HG03280 (cell line): Measurements from ENCODE around the gene SIN3B.
"Not testable (repeated sequence)": the region's sequence is repeated elsewhere in the genome, so short reads cannot be mapped to it uniquely, and the experiment has no call there.

Source experiments
- ATAC-seq: cut with Tn5 transposase; IDR thresholded peaks from one replicate; pipeline ENCODE4 v1.9.1; 2021; ENCODE audit warnings: mild to moderate bottlenecking, moderate library complexity; ENCODE audit not compliant: unreplicated experiment

Gene SIN3B

DNA sequence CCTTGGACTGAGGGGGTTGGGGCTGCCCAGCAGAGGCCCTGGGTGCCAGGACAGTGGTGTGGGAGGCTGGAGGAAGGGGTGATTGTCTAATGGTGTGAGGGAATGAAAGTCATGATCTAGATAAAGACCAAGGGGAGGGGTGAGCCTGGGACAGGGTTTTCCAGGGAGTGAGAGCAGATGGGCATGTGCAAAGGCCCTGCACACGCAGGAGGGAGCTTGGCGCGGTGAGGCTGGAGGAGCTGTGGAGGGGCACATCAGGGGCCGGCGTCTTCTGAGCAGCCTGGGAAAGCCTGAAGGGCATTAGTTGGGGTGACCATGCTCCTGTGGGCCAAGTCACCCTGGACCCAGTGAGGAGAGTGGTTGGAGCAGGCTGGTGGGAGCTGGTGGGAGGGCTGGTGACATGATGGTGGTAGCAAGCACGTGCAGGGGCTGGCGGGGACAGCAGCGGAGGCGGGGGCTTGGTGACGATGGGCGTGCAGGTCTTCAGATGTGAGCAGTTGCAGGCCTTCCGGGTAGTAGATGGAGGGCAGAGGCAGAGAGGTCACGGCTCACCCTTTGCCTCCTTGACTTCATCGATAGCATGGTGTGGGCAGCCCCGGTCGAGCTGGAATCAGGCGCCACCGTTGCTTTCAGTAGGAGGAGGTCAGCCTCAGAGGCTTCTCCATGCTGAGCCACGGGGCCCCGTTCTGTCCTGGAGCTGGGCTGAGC is 39.4 kb downstream of the SIN3B start:
- ATAC-seq, result no peak

- no peak for ATAC-seq
Measured at GRCh38 chr19:16869331-16869972, 40.3 kb downstream of the SIN3B start.

DNA sequence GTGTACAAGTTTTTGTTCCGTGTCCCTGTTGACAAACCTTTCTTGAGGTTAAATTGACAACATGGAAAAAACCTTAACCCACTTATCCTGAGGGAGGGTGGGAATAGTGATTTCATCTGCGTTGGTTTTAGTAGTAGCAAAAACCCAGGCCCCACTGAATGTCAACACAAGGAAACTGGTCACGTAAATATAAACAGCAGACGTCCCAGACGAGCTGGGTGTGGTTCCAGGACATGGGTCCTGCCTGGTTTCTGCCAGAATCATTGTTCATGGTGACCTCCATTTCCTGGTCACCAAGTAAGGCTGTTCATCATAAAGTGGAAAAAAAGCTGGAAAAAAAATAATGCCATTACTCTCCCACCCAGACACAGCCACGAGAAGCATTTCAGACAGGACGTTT is 42.7 kb downstream of the SIN3B start:
- no peak for ATAC-seq

GRCh38 chr19:16872728-16873127 is 43.5 kb downstream of the SIN3B start:
- no peak for ATAC-seq

DNA sequence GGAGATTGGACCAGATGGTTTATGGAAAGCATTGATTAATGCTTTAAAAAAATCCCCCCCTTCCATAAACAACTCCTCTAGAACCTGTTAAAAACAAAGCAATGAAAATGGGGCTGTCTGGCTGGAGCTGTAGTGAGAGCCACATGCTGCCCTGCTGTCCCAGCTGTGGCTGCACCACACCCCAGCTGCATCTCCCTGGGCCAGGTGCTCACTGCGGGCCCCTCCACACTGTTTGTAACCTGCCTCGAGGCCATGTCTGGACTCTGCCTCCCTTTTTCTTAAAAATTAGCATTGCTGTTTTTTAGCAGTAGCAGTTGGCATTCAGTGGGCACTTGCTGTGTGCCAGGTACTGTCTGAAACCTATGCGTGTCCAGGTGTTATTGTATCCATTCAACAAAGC is 44.4 kb downstream of the SIN3B start:
- no peak for ATAC-seq

- ATAC-seq, result no peak
Measured at GRCh38 chr19:16874250-16874977, 45.2 kb downstream of the SIN3B start.

DNA sequence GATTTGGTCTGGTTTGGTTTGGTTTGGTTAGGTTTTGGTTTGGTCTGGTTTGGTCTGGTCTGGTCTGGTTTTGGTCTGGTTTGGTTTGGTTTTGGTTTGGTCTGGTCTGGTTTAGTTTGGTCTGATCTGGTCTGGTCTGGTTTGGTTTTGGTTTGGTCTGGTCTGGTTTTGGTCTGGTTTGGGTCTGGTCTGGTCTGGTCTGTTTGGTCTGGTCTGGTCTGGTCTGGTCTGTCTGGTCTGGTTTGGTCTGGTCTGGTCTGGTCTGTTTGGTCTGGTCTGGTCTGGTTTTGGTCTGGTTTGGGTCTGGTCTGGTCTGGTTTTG is 45.7 kb downstream of the SIN3B start:
- not testable (repeated sequence) for ATAC-seq

DNA sequence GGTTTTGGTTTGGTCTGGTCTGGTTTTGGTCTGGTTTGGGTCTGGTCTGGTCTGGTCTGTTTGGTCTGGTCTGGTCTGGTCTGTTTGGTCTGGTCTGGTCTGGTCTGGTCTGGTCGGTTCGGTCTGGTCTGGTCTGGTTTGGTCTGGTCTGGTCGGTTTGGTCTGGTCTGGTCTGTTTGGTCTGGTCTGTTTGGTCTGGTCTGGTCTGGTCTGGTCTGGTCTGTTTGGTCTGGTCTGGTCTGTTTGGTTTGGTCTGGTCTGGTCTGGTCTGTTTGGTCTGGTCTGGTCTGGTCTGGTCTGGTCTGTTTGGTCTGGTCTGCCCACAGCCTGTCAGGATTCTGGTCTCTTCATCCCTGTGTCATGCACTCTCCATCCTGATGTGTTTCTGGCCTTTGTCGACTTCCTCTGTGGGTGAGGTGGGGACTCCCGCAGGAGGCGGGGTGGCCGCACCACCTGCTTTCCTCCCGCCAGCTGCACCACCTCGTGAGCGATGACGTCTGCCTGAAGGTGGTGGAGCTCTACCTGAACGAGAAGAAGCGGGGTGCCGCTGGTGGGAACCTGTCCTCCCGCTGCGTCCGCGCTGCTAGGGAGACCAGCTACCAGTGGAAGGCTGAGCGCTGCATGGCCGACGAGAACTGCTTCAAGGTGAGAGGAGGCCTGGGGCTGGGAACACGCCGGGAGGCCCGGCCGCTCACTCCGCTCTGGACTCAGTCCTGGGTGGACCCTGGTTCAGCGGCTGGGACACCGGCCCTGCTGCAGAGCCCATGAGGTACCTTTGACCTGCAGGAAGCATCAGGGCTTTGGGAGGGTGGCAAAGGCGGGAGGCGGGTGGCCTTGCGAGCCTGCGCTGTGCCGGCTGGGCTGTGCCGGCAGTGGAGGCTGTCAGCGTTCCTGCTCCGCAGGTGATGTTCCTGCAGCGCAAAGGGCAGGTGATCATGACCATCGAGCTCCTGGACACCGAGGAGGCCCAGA is 46.7 kb downstream of the SIN3B start:
- ATAC-seq, result no peak

DNA sequence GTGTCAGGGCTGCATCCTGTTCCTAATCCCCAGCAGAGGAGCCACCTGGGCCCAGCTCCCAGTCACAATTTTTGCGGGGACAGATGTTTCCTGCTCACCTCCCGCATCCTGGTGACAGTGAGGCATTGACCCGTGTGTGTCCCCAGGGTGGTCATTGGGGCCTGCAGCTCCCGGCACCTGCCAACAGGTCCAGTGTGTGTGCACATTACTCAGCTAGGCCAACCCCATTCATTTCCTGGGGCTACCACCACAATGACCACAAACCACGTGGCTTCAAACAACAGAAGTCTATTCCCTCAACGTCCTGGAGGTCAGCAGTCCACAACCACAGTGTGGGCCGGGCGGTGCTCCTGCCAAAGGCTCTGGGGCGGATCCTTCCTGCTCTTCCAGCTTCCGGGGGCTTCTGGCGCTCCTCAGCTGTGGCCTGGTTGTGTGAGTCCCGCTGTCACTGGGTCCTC is 47.7 kb downstream of the SIN3B start:
- no peak for ATAC-seq

- no peak for ATAC-seq
Measured at GRCh38 chr19:16877581-16877980, 48.4 kb downstream of the SIN3B start.

- ATAC-seq, result no peak
Measured at GRCh38 chr19:16878181-16878965, 49.2 kb downstream of the SIN3B start.

DNA sequence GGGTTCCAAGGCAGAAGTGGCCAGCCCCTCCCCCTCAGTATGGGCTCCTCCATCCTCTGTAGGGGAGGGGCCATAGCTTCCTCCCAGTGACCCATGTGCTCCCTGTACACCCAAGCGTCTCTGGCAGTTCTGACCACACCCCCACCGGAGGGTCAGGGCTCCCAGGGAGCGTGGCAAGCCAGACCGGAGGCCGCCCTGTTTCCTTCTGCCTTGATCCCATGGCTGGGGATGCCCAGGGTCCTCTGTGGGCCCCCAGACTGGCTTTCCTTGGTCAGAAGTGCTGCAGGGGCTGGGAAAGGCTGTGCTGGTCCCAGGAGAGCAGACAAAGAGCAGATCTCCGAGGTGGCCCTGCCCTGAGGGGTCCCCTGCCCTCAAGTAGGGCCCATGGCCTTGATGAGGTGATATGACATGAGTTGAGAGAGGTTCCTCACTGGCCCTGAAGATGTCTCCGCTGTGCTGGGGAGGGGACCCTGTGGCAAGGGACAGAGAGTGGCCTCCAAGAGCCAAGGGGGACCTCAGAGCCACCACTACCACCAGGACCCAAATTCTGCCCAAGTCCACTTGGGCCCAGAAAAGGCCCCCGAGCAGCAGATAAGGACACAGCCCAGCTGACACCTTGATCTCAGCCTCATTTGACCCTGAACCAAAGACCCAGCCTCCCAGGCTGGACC is 51.8 kb downstream of the SIN3B start:
- no peak for ATAC-seq

- no peak for ATAC-seq
Measured at GRCh38 chr19:16882146-16882545, 52.9 kb downstream of the SIN3B start.

GRCh38 chr19:16883522-16883921 is 54.3 kb downstream of the SIN3B start:
- no peak for ATAC-seq

DNA sequence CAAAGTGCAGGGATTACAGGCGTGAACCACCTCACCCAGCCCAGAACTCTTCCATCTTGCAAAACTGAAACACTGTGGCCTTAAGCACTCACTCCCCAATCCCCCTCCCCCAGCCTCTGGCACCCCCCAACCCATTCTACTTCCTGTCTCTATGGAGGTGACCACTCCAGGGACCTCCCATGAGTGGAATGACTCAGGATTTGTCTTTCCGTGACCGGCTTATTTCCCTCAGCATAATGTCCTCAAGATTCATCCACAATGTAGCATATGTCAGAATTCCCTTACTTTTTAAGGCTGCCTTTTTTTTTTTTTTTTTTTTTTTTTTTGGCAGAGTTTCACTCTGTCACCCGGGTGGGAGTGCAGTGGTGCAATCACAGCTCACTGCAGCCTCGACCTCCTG is 56.0 kb downstream of the SIN3B start:
- ATAC-seq, result no peak

DNA sequence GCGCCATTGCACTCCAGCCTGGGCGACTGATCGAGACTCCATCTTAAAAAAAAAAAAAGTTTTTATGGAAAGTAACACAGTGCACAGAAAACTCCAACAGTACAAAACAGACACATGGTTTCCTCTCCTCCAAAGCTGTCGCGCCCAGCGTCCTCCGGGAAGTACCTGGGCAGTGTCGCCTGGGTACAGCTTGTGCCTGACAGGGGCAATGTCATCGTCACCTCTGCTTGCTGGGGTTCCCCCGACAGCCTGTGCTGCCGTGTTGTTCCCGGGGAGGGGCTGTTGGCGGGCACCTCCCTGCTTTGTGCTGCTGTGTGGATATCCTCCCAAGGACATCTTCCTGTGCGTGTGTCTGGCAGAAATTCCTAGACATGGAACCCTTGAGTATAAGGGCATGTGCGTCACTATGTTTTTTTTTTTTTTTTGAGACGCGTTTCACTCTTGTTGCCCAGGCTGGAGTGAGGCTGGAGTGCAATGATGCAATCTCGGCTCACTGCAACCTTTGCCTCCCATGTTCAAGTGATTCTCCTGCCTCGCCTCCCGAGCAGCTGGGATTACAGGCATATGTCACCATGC is 57.2 kb downstream of the SIN3B start:
- no peak for ATAC-seq

- no peak for ATAC-seq
Measured at GRCh38 chr19:16887353-16888265, 58.4 kb downstream of the SIN3B start.

DNA sequence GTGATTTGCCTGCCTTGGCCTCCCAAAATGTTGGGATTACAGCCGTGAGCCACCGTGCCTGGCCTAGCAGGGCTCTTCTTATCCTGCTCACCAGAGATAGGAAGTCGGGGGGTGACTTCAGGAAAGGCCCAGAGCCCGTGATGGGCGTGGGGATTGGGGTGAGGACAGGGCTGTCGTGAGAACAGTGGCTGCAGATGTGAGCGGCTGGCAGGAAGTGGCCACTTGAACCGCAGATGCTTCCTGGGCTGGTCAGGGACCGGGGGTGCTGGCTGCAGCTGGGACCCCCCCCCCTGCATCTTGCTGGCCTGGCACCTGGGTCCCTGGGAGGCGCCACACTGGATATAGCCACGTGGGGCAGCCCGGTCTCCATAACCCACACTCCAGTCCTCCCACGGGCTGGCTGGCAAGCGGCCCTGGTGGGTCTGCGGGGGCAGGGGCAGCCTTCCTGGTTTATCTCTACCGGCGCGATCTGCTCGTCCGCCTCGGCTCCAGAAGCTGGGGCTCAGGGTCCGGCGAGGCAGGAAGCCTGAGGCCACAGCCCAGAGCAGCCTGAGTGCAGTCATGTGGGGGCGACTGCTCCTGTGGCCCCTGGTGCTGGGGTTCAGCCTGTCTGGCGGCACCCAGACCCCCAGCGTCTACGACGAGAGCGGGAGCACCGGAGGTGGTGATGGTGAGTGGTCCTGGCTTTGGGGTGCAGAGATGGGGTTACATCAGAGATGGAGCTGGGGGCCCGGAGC is 59.6 kb downstream of the SIN3B start, which contains the start of gene F2RL3:
F2RL3 (plus strand) TSS at position 371 of the 737 bp plus-strand sequence; CDS start at position 562, 191 bp downstream.
- ATAC-seq, result peak; percentile 39
